ENCODE results near the gene COLQ.

DNA sequence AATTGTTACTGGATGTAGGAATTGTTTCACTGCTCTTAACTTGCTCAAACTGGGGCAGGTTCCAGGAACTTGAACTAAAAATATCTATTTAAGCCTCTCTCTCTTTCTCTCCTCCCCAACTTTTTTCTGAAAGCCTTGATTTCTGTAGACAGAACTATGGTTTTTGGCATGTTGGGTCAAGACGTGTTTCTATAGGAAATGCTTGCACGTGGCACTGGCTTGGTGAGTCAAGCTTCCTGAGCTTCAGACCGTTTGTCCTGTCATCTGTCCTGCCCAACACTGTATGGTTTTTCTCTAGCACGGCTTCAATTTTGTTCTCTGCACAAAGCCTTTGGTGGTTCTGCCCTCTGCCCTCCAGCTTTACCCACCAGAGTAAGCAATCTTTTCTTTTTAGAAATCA, 80.6 kb downstream of the COLQ start:
- TF ChIP-seq POLR2A (IDR thresholded peaks at IDR 0.05) (no peak), CTCF (IDR thresholded peaks at IDR 0.05 in 8 of 11, conservative IDR thresholded peaks at IDR 0.05 in 3 of 11) (no peak), POLR2AphosphoS5 (IDR thresholded peaks at IDR 0.05) (no peak)

Measured in spleen (tissue), 7 donors.